Activated CD8-positive, alpha-beta T cell treated with anti-CD3 and anti-CD28 coated beads for 36 hours (primary cell): ENCODE results near the gene CLDN6. TPM values are rescaled to one million over a fixed set of nuclear protein-coding genes. Genes with fewer than 3 reads are reported as not detected.

Source experiments
- ATAC-seq: fragments of 200-7000 bp; cut with Tn5 transposase; one replicate; pipeline ENCODE4 v1.10.0; 2021; ENCODE audit warnings: mild to moderate bottlenecking, moderate library complexity
- CTCF ChIA-PET: fragments of 350-600 bp; sonication (Branson Sonifier 250); formaldehyde crosslinking; loops from one replicate; lab custom pipeline; 2021; ENCODE audit warnings: antibody characterized with exemption; lab: Charles Lee
- POLR2A ChIA-PET: fragments of 350-600 bp; sonication (Branson Sonifier 250); formaldehyde crosslinking; loops from one replicate; lab custom pipeline; 2021; ENCODE audit warnings: antibody characterized with exemption; lab: Charles Lee
- DNase-seq: peaks from one replicate; pipeline ENCODE4 v3.0.0-alpha.2; 2020
- H3K27ac Mint-ChIP-seq: one replicate; pipeline ENCODE4 v1.8.0; 2021; ENCODE audit warnings: mild to moderate bottlenecking, mixed read lengths
- H3K27me3 Mint-ChIP-seq: one replicate; pipeline ENCODE4 v1.8.0; 2021; ENCODE audit warnings: mixed read lengths
- H3K36me3 Mint-ChIP-seq: one replicate; pipeline ENCODE4 v1.8.0; 2021; ENCODE audit warnings: low read depth, mixed read lengths
- H3K4me1 Mint-ChIP-seq: one replicate; pipeline ENCODE4 v1.8.0; 2021; ENCODE audit warnings: low read depth, mixed read lengths
- H3K4me3 Mint-ChIP-seq: one replicate; pipeline ENCODE4 v1.8.0; 2021; ENCODE audit warnings: mild to moderate bottlenecking, moderate library complexity, mixed read lengths
- H3K9me3 Mint-ChIP-seq: one replicate; pipeline ENCODE4 v1.8.0; 2021; ENCODE audit warnings: mixed read lengths
- CTCF ChIP-seq: fragments of 200-600 bp; IDR thresholded peaks from one replicate; pipeline ENCODE4 v1.8.0; 2022; ENCODE audit warnings: antibody characterized with exemption, mild to moderate bottlenecking
- intact Hi-C: fragments of 100-400 bp; cut with micrococcal nuclease; formaldehyde crosslinking; loops from one replicate; pipeline ENCODE4 v1.10.0; 2022
- total RNA-seq, 2 experiments: library from RNA; stranded (reverse); gene quantifications; one replicate each; pipeline ENCODE4 v1.2.3, GENCODE V29; 2021

CLDN6 gene
- total RNA-seq, 2 experiments from 2014 or later = not detected

DNA sequence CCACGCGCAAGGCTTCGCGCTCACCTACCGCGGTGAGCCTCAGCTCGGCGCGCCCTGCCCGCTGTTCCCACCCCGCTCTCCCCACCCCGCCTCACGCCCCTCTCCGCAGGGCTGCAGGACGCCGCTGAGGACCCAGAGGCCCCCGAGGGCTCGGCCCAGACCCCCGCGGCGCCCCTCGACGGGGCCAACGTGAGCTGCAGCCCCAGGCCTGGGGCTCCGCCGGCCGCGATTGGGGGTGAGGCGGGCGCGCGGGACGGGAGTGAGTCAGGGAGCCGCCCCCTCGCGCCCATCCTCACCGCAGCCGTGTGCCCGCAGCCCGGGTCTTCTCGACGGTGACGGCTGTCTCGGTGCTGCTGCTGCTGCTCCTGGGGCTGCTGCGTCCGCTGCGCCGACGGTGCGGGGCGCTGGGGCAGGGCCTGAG lies 50.8 kb downstream of the CLDN6 start:
- Mint-ChIP-seq H3K27ac (no peak overlapping the region), H3K4me1 (peaks cover 32% of the 10 kb centered on the region), H3K36me3 (peaks cover 15% of the 10 kb centered on the region), H3K9me3 (no peaks in the 10 kb centered on the region), H3K27me3 (peaks cover 27% of the 10 kb centered on the region), H3K4me3 (no peak overlapping the region)
- DNase-seq (no peak), ATAC-seq (no peak)
- TF ChIP-seq CTCF = no peak
- ChIA-PET POLR2A (interaction anchor here (0.9 to 2.0 kb wide), 2 partner anchors 10 to 14 kb away, joined by 4 to 8 read pairs; no protein-coding TSS in a partner anchor), CTCF (interaction anchor here (0.6 to 1.3 kb wide), 7 partner anchors 10 to 61 kb away, joined by 3 to 4 read pairs (median 3); partner anchors contain the start of genes HCFC1R1 and THOC6)
- intact Hi-C loops = no loop called here

- DNase-seq (no peak), ATAC-seq (no peak)
- Mint-ChIP-seq H3K4me3 (no peak overlapping the region), H3K27ac (no peak overlapping the region), H3K9me3 (no peaks in the 10 kb centered on the region), H3K4me1 (peaks cover 33% of the 10 kb centered on the region), H3K27me3 (peaks cover 30% of the 10 kb centered on the region), H3K36me3 (peaks cover 11% of the 10 kb centered on the region)
- TF ChIP-seq CTCF = no peak
- intact Hi-C loops = no loop called here
- CTCF ChIA-PET = interaction anchor here (0.9 to 1.3 kb wide), 3 partner anchors 28 to 61 kb away, joined by 3 to 4 read pairs (median 3); no protein-coding TSS in a partner anchor
- POLR2A ChIA-PET = interaction anchor here (2.0 kb wide), 1 partner anchor 11 kb away, joined by 8 read pairs; no protein-coding TSS in a partner anchor
These were observed 51.2 kb downstream of the CLDN6 start for GRCh38 chr16:2966808-2967191.

GRCh38 chr16:2966043-2966807 lies 51.8 kb downstream of the CLDN6 start:
- Mint-ChIP-seq H3K4me3 (no peak overlapping the region), H3K27me3 (peaks cover 32% of the 10 kb centered on the region), H3K36me3 (peaks cover 7% of the 10 kb centered on the region), H3K9me3 (no peaks in the 10 kb centered on the region), H3K27ac (no peak overlapping the region), H3K4me1 (peaks cover 35% of the 10 kb centered on the region)
- no peak for TF ChIP-seq CTCF
- intact Hi-C loops = no loop called here
- POLR2A ChIA-PET = interaction anchor here (1.8 to 2.0 kb wide), 2 partner anchors 11 to 15 kb away, joined by 4 to 8 read pairs; partner anchors contain the start of gene PKMYT1
- CTCF ChIA-PET = interaction anchor here (0.9 to 1.3 kb wide), 3 partner anchors 28 to 62 kb away, joined by 3 to 4 read pairs (median 3); no protein-coding TSS in a partner anchor
- ATAC-seq (no peak), DNase-seq (no peak)

Other genes starting within 250 kb of the CLDN6 start
- gene ELOB, start 240.9 kb downstream of the CLDN6 start, total RNA-seq = 100 to 1,000 TPM; 174 to 178 TPM
- under 1 TPM in 1 of 2 experiments, not detected in 1; 0.29 TPM for gene PRSS33, start 230.6 kb downstream of the CLDN6 start, total RNA-seq
- gene PRSS41, start 219.7 kb downstream of the CLDN6 start, total RNA-seq = not detected
- 10 to 100 TPM; 11.3 to 12.5 TPM for gene PRSS21, start 200.9 kb downstream of the CLDN6 start, total RNA-seq
- gene ZG16B, start 187.9 kb downstream of the CLDN6 start, total RNA-seq = 1 to 10 TPM in 1 of 2 experiments, under 1 TPM in 1; 0.97 to 2.1 TPM
- gene PRSS22, start 160.0 kb downstream of the CLDN6 start, total RNA-seq = not detected
- gene FLYWCH2, start 135.0 kb downstream of the CLDN6 start, total RNA-seq = 10 to 100 TPM; 18.9 to 19.3 TPM
- 10 to 100 TPM; 33.4 to 34.9 TPM for gene FLYWCH1, start 106.3 kb downstream of the CLDN6 start, total RNA-seq
- gene KREMEN2, start 53.9 kb downstream of the CLDN6 start, total RNA-seq = under 1 TPM in 1 of 2 experiments, not detected in 1; 0.22 TPM
- gene PAQR4, start 48.8 kb downstream of the CLDN6 start, total RNA-seq = 10 to 100 TPM; 29.4 to 30.4 TPM
- 100 to 1,000 TPM; 121 to 123 TPM for gene PKMYT1, start 37.7 kb downstream of the CLDN6 start, total RNA-seq
- not detected for gene CLDN9, start 5.3 kb downstream of the CLDN6 start, total RNA-seq
- 10 to 100 TPM; 11.8 to 13.5 TPM for gene TNFRSF12A, start 2.2 kb upstream of the CLDN6 start, total RNA-seq
- 10 to 100 TPM; 24.2 to 24.8 TPM for gene HCFC1R1, start 5.8 kb upstream of the CLDN6 start, total RNA-seq
- 10 to 100 TPM; 55.4 to 56.6 TPM for gene THOC6, start 5.9 kb upstream of the CLDN6 start, total RNA-seq
- gene BICDL2, start 18.8 kb upstream of the CLDN6 start, total RNA-seq = under 1 TPM; 0.77 to 0.92 TPM
- 1 to 10 TPM; 1.1 to 1.5 TPM for gene MMP25, start 28.4 kb upstream of the CLDN6 start, total RNA-seq
- 100 to 1,000 TPM; 971 to 974 TPM for gene IL32, start 47.5 kb upstream of the CLDN6 start, total RNA-seq
- under 1 TPM; 0.09 to 0.25 TPM for gene ZSCAN10, start 81.1 kb upstream of the CLDN6 start, total RNA-seq
- gene ZNF205, start 94.4 kb upstream of the CLDN6 start, total RNA-seq = not detected
- 1 to 10 TPM; 6.1 to 7.5 TPM for gene ZNF213, start 116.8 kb upstream of the CLDN6 start, total RNA-seq
- gene OR1F1, start 170.0 kb upstream of the CLDN6 start, total RNA-seq = not detected
- gene ZNF200, start 217.0 kb upstream of the CLDN6 start, total RNA-seq = 1 to 10 TPM; 8.7 to 9.6 TPM
- gene MEFV, start 238.4 kb upstream of the CLDN6 start, total RNA-seq = not detected